Thoracic aorta (tissue), 2 donors: Measurements from ENCODE around the gene TMEM80. TPM values are rescaled to one million over a fixed set of nuclear protein-coding genes. Genes with fewer than 3 reads are reported as not detected.

ENCODE experiments used
- ATAC-seq: fragments of 150-250 bp; one replicate; pipeline ENCODE4 v1.8.0; 2017; ENCODE audit warnings: low read depth; ENCODE audit not compliant: insufficient number of reproducible peaks, low FRiP score
- DNase-seq: peaks from one replicate; pipeline ENCODE4 v3.0.0-alpha.2; 2020; ENCODE audit warnings: low spot score
- H3K27ac ChIP-seq, 2 donors: fragments of 200-600 bp; sonication (generic); 1 replicate in 1 of 2; 2 replicates in 1 of 2; pipeline ENCODE4 v1.5.1; 2016; ENCODE audit warnings: mild to moderate bottlenecking in 2 of 2, moderate library complexity in 2 of 2
- H3K27me3 ChIP-seq: fragments of 200-600 bp; sonication (generic); replicated peaks from 2 replicates; pipeline ENCODE4 v1.6.0; 2016; ENCODE audit warnings: mild to moderate bottlenecking; ENCODE audit not compliant: insufficient read depth
- H3K36me3 ChIP-seq: fragments of 200-600 bp; sonication (generic); one replicate; pipeline ENCODE4 v1.5.1; 2016
- H3K4me1 ChIP-seq, 2 donors: fragments of 200-600 bp; sonication (generic); 1 replicate in 1 of 2; 2 replicates in 1 of 2; pipeline versions ENCODE4 v1.5.1 to v1.6.0; 2016; ENCODE audit warnings: low read depth in 2 of 2, mild to moderate bottlenecking in 1 of 2; ENCODE audit not compliant: control insufficient read depth in 1 of 2
- H3K4me3 ChIP-seq: fragments of 200-600 bp; sonication (generic); 2 replicates; pipeline ENCODE4 v1.5.1; 2016; ENCODE audit warnings: mild to moderate bottlenecking
- H3K9me3 ChIP-seq: fragments of 200-600 bp; sonication (generic); 2 replicates; pipeline ENCODE4 v1.5.1; 2016
- total RNA-seq, 2 donors: library from RNA; depleted of rRNA; stranded (reverse); fragments of >200 nt; gene quantifications; one replicate each; pipeline versions ENCODE4 v1.1.0 to v1.2.3, GENCODE V29; 2016
- TF ChIP-seq, protein P1 (sequence below): fragments of 200-600 bp; sonication (generic); IDR thresholded peaks from one replicate; pipeline ENCODE4 v1.5.1; 2019; ENCODE audit warnings: antibody characterized with exemption

Gene TMEM80
- total RNA-seq, 2 donors from 2014 or later, result 22.4 to 22.5 TPM

DNA sequence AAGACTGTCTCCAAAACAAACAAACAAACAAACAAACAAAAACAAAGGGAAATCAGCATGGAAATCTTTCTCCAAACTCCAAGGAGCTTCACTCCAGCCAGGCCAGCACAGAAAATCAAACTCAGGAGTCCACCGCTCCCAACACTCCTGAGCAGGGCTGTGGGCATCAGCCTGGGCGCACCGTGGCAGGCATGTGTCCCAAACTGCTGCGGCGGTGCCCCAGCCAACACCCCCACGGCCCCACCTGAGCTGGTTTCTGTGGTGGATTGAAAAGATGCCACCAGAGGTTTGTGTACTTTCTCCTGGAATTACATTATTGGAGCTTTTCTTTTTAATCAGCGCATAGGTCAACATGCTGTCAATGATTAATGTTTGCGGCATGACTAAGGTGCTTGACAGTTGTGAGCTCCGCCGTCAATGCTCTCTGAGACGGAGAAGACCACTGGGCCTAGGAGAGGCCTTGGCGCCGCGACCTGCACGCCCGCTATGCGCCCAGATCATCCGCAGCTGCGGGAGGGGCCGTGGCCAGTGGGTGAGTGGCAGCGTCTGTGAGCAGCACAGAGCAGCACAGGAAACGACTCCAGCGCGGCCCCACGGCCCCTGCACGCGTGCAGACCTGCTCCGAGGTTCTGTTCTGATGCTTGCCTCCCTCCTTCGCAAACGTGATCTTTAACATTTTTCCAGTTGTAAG lies 40.4 kb upstream of the TMEM80 start:
- H3K36me3 ChIP-seq, result peaks cover 15% of the 10 kb centered on the region
- no peaks in the 10 kb centered on the region for H3K4me1 ChIP-seq
- DNase-seq (no peak), ATAC-seq (no peak)
- no peaks in the 10 kb centered on the region for H3K27me3 ChIP-seq
- no peak overlapping the region for H3K4me3 ChIP-seq
- TF ChIP-seq, protein P1, sequence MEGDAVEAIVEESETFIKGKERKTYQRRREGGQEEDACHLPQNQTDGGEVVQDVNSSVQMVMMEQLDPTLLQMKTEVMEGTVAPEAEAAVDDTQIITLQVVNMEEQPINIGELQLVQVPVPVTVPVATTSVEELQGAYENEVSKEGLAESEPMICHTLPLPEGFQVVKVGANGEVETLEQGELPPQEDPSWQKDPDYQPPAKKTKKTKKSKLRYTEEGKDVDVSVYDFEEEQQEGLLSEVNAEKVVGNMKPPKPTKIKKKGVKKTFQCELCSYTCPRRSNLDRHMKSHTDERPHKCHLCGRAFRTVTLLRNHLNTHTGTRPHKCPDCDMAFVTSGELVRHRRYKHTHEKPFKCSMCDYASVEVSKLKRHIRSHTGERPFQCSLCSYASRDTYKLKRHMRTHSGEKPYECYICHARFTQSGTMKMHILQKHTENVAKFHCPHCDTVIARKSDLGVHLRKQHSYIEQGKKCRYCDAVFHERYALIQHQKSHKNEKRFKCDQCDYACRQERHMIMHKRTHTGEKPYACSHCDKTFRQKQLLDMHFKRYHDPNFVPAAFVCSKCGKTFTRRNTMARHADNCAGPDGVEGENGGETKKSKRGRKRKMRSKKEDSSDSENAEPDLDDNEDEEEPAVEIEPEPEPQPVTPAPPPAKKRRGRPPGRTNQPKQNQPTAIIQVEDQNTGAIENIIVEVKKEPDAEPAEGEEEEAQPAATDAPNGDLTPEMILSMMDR, result no peak
- no peaks in the 10 kb centered on the region for H3K9me3 ChIP-seq
- no peak overlapping the region for H3K27ac ChIP-seq

DNA sequence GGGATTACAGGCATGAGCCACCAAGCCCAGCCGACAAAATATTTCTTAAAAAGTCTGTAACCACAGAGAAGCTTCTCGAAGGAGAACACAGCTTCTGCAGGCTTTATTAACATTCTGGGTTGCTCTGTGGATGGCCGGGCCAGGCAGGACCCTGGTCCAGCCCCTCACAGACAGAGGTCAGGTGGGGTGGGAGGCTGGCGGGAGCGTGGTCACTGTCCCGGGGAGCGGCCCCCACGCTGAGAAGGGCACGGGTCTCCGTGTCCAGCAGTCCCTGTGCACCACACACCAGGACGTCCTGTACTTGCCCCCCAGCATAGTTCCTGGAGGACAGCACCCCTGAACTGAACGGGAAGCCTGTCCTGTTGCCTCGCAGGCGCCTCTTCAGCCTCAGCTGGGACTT lies 39.2 kb upstream of the TMEM80 start:
- TF ChIP-seq, protein P1, result no peak
- Histone ChIP-seq H3K9me3 (no peaks in the 10 kb centered on the region), H3K4me1 (no peaks in the 10 kb centered on the region), H3K4me3 (no peak overlapping the region), H3K36me3 (peaks cover 13% of the 10 kb centered on the region), H3K27me3 (no peaks in the 10 kb centered on the region), H3K27ac (no peak overlapping the region)
- DNase-seq, result no peak
- ATAC-seq, result no peak

DNA sequence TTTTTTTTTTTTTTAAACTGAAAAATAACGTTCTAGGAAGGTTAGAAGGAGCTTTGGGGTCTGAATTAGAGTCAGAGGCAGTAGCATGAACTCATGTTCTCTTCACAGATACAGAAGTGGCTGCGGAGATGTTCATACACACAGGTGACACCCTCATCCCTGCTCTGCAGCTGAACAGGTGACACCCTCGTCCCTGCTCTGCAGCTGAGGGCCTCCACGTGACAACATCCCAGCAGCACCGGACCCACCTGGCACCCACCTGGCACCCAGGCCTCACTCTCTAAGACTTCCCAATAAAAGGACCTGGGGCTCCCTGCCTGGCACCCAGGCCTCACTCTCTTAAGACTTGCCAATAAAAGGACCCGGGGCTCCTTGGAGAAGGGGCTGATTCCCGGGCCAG lies 38.8 kb upstream of the TMEM80 start:
- DNase-seq, result no peak

DNA sequence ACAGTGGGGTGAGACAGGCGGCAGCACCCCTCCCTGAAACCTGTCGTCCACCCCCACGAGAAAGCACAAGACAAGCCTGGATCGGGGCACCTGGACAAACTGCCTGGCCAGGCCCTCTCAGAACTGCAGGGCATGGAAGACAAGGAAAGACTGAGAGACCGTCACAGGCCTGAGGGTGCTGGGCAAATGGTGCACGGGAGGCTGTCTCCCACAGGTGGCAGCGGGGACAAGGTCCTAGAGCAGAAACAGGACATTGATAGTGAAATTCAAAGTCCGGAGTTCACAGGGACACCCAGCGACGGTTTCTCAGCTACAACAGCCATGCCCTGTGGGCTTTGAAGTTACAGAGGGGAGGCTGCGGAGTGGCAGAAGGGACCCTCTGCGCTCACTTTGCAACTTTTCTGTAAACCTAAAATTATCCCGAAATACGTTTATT lies 37.9 kb upstream of the TMEM80 start:
- Histone ChIP-seq H3K4me1 (no peaks in the 10 kb centered on the region), H3K36me3 (peaks cover 13% of the 10 kb centered on the region), H3K27me3 (no peaks in the 10 kb centered on the region), H3K27ac (no peak overlapping the region), H3K4me3 (no peak overlapping the region), H3K9me3 (no peaks in the 10 kb centered on the region)
- DNase-seq, result no peak
- TF ChIP-seq, protein P1, result no peak
- ATAC-seq, result no peak

More for the DNA sequence above, 38.8 kb upstream of the TMEM80 start:
- no peaks in the 10 kb centered on the region for H3K27me3 ChIP-seq
- H3K4me3 ChIP-seq, result no peak overlapping the region
- no peaks in the 10 kb centered on the region for H3K4me1 ChIP-seq
- no peaks in the 10 kb centered on the region for H3K9me3 ChIP-seq
- no peak for ATAC-seq
- no peak overlapping the region for H3K27ac ChIP-seq
- peaks cover 13% of the 10 kb centered on the region for H3K36me3 ChIP-seq
- TF ChIP-seq, protein P1, result no peak

DNA sequence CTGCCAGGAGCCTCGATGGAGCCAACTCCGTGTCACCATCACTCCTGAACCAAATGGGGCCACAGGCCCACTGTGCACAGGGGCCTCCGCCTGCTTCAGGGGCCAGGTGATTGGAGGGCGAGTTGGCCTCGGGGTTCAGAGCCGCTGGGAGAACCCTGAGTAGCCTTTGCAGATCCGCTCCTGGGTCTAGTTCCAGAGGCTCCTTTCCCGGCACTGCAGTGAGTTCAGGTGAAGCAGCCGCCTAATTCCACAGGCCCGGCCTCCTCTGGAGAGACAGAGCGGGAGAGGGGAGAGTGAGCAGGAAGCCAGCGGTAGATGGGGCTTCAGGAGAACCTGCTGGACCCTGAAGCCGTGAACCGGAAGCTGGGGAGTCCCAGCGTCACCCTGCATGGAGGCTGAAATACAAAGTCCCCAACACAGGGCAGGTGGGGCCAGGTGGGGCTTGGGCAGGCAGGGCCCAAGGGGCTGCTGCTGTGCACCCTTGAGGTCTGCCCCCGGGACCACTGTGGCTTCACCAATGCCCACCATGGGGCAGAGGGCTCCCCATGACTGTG lies 36.0 kb upstream of the TMEM80 start:
- TF ChIP-seq, protein P1, result no peak

More for the DNA sequence above, 36.0 kb upstream of the TMEM80 start:
- no peaks in the 10 kb centered on the region for H3K4me1 ChIP-seq
- H3K4me3 ChIP-seq, result no peak overlapping the region
- H3K27me3 ChIP-seq, result no peaks in the 10 kb centered on the region
- no peaks in the 10 kb centered on the region for H3K9me3 ChIP-seq
- peaks cover 18% of the 10 kb centered on the region for H3K36me3 ChIP-seq
- DNase-seq (no peak), ATAC-seq (no peak)
- no peak overlapping the region for H3K27ac ChIP-seq
